Measurements from ENCODE around the gene RNF10. TPM values are rescaled to one million over a fixed set of nuclear protein-coding genes. Genes with fewer than 3 reads are reported as not detected.

The RNF10 gene
- total and polyA plus RNA-seq, 2 of the 4 experiments (the other 2 are of a cell fraction) = 44.4 to 95.0 TPM

GRCh38 chr12:120508537-120508936 lies 25.6 kb upstream of the RNF10 start:
- dilution Hi-C loops (cut with HindIII; ENCODE audit: low sequenced_read_pairs, unreplicated experiment) = no loop called here

More at GRCh38 chr12:120508537-120508936, 25.6 kb upstream of the RNF10 start:
- Histone ChIP-seq H3K4ac (ENCODE audit: low read depth, low read length) (no peak overlapping the region), H2BK15ac (ENCODE audit: low read depth, low read length) (no peak overlapping the region), H3K27ac (ENCODE audit: insufficient read depth, low read length) (no peak overlapping the region), H3K9me1 (ENCODE audit: insufficient read depth, low read length) (no peaks in the 10 kb centered on the region), H2BK120ac (ENCODE audit: low read depth, low read length) (no peak overlapping the region), H2AK9ac (replicated peaks; ENCODE audit: low read depth, low read length, poor library complexity) (no peak overlapping the region), H3K27me3 (ENCODE audit: control insufficient read depth, insufficient read depth, low read length) (no peaks in the 10 kb centered on the region), H3K9ac (ENCODE audit: low read depth, low read length) (no peak overlapping the region), H4K5ac (ENCODE audit: low read depth, low read length) (no peak overlapping the region), H2AFZ (replicated peaks; ENCODE audit: low read length, poor library complexity) (no peak overlapping the region), H3K23ac (ENCODE audit: low read depth, low read length) (no peak overlapping the region), H3K18ac (ENCODE audit: low read depth, low read length) (no peak overlapping the region), H3K4me2 (ENCODE audit: low read depth, low read length) (no peak overlapping the region), H2AK5ac (ENCODE audit: low read depth, low read length) (no peak overlapping the region), H3K9me3 (ENCODE audit: control insufficient read depth, insufficient read depth, low read length) (no peaks in the 10 kb centered on the region), H3K4me1 (ENCODE audit: control insufficient read depth, insufficient read depth, low read length) (no peaks in the 10 kb centered on the region), H2BK20ac (ENCODE audit: low read depth, low read length) (no peak overlapping the region), H4K20me1 (ENCODE audit: insufficient read depth, low read length) (no peaks in the 10 kb centered on the region), H3K36me3 (ENCODE audit: control insufficient read depth, insufficient read depth, low read length) (peaks cover 20% of the 10 kb centered on the region), H3K79me1 (ENCODE audit: low read depth in 1 of 2, low read length in 2 of 2) (no peaks in the 10 kb centered on the region), H4K8ac (ENCODE audit: low read depth in 2 of 2, low read length in 2 of 2) (no peak overlapping the region), H3K56ac (ENCODE audit: extremely low read depth, insufficient read depth, low read length) (no peak overlapping the region), H3K4me3 (ENCODE audit: insufficient read depth, low read depth, low read length) (no peak overlapping the region), H3K14ac (replicated peaks; ENCODE audit: low read depth, low read length) (no peak overlapping the region), H4K91ac (ENCODE audit: insufficient read depth, low read depth, low read length) (no peak overlapping the region), H2BK5ac (ENCODE audit: low read depth, low read length, poor library complexity, severe bottlenecking) (no peak overlapping the region)
- no TSS peak for BruUV-seq (replicated peaks)
- POLR2A ChIA-PET (ENCODE audit: unreplicated experiment) = no interaction called here
- CTCF ChIA-PET = no interaction called here
- no peak for ATAC-seq (ENCODE audit: low read depth)
- intact Hi-C loops (cut with micrococcal nuclease) = no loop called here
- in situ Hi-C loops (cut with MboI; ENCODE audit: low sequenced_read_pairs) = no loop called here
- 95% methylated on average over 4 of the region's 8 CpGs; no CpG with 5 or more reads in 1 of the 2 experiments for WGBS, 2 experiments (ENCODE audit: extremely low coverage in 2 of 2, insufficient read length in 1 of 2)
- no peak for TF ChIP-seq NFE2L2 (IDR thresholded peaks at IDR 0.05; ENCODE audit: low read depth, low read length)
- no peak for TF ChIP-seq CTCF (conservative IDR thresholded peaks at IDR 0.05; ENCODE audit: low read depth, low read length)
- no peak for TF ChIP-seq SMC3 (IDR thresholded peaks at IDR 0.05; ENCODE audit: low read depth, low read length)
- no peak for TF ChIP-seq RFX5 (IDR thresholded peaks at IDR 0.05; ENCODE audit: low read depth, low read length)
- no peak for TF ChIP-seq BHLHE40 (IDR thresholded peaks at IDR 0.05; ENCODE audit: low read depth, low read length)
- no peak for TF ChIP-seq POLR2A (IDR thresholded peaks at IDR 0.05; ENCODE audit: low read depth, low read length)
- no peak for TF ChIP-seq CHD1 (IDR thresholded peaks at IDR 0.05; ENCODE audit: low read depth, low read length)
- TF ChIP-seq CEBPB (IDR thresholded peaks at IDR 0.05; ENCODE audit: low read depth, low read length) = no peak
- no peak for TF ChIP-seq RAD21 (IDR thresholded peaks at IDR 0.05; ENCODE audit: low read length)
- TF ChIP-seq MAZ (IDR thresholded peaks at IDR 0.05; ENCODE audit: borderline replicate concordance, low read depth, low read length) = no peak
- TF ChIP-seq RCOR1 (IDR thresholded peaks at IDR 0.05; ENCODE audit: insufficient replicate concordance, low read length) = no peak
- no peak for TF ChIP-seq USF2 (IDR thresholded peaks at IDR 0.05; ENCODE audit: low read depth, low read length)
- TF ChIP-seq FOS (IDR thresholded peaks at IDR 0.05; ENCODE audit: low read depth, low read length) = no peak
- TF ChIP-seq MXI1 (IDR thresholded peaks at IDR 0.05; ENCODE audit: borderline replicate concordance, low read depth, low read length) = no peak
- no peak for TF ChIP-seq ELK1 (IDR thresholded peaks at IDR 0.05; ENCODE audit: borderline replicate concordance, low read depth, low read length)
- no peak for TF ChIP-seq MAFK (IDR thresholded peaks at IDR 0.05; ENCODE audit: low read depth, low read length)
- DNase-seq = no peak

Data from IMR-90 (cell line).